ENCODE results near the gene CSTB. TPM values are rescaled to one million over a fixed set of nuclear protein-coding genes. Genes with fewer than 3 reads are reported as not detected.

The CSTB gene
- total RNA-seq, 1 experiment from 2014 or later = 36.1 TPM

GRCh38 chr21:43733529-43734071 is 42.5 kb downstream of the CSTB start:
- POLR2A ChIA-PET = no interaction called here
- ATAC-seq (no peak), DNase-seq (ENCODE audit: low spot score) (no peak)
- Mint-ChIP-seq H3K27ac (peak overlapping the region; percentile 37), H3K4me3 (no peak overlapping the region), H3K36me3 (0 out of 2 replicates have a peak, but pooled peaks cover 2% of the 10 kb centered on the region), H3K4me1 (peaks cover 9% of the 10 kb centered on the region), H3K27me3 (ENCODE audit: low read depth) (no peaks in the 10 kb centered on the region), H3K9me3 (no peaks in the 10 kb centered on the region)
- TF ChIP-seq E2F4 (CRISPR knock-in tag; IDR thresholded peaks at IDR 0.05; ENCODE audit: borderline replicate concordance, low read depth) (no peak), ZNF263 (CRISPR knock-in tag; IDR thresholded peaks at IDR 0.05; ENCODE audit: low read depth) (no peak), NR3C1 (CRISPR knock-in tag; conservative IDR thresholded peaks at IDR 0.05; ENCODE audit: low read depth) (no peak), TEAD4 (CRISPR knock-in tag; IDR thresholded peaks at IDR 0.05) (no peak), MLX (CRISPR knock-in tag; IDR thresholded peaks at IDR 0.05) (no peak), CREM (CRISPR knock-in tag; IDR thresholded peaks at IDR 0.05) (no peak), TEAD1 (CRISPR knock-in tag; IDR thresholded peaks at IDR 0.05) (no peak), ATF3 (CRISPR knock-in tag; conservative IDR thresholded peaks at IDR 0.05) (no peak), ELF4 (CRISPR knock-in tag; IDR thresholded peaks at IDR 0.05; ENCODE audit: low read depth) (no peak), MYBL2 (CRISPR knock-in tag; IDR thresholded peaks at IDR 0.05) (no peak), NFE2L1 (CRISPR knock-in tag; IDR thresholded peaks at IDR 0.05) (no peak), TP53 (CRISPR knock-in tag; IDR thresholded peaks at IDR 0.05) (no peak), ARID4B (CRISPR knock-in tag; IDR thresholded peaks at IDR 0.05; ENCODE audit: borderline replicate concordance) (no peak)
- TF ChIP-seq, protein P1, sequence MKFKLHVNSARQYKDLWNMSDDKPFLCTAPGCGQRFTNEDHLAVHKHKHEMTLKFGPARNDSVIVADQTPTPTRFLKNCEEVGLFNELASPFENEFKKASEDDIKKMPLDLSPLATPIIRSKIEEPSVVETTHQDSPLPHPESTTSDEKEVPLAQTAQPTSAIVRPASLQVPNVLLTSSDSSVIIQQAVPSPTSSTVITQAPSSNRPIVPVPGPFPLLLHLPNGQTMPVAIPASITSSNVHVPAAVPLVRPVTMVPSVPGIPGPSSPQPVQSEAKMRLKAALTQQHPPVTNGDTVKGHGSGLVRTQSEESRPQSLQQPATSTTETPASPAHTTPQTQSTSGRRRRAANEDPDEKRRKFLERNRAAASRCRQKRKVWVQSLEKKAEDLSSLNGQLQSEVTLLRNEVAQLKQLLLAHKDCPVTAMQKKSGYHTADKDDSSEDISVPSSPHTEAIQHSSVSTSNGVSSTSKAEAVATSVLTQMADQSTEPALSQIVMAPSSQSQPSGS (CRISPR knock-in tag; IDR thresholded peaks at IDR 0.05; ENCODE audit: borderline replicate concordance, low read depth) = no peak
- TF ChIP-seq, protein P2, sequence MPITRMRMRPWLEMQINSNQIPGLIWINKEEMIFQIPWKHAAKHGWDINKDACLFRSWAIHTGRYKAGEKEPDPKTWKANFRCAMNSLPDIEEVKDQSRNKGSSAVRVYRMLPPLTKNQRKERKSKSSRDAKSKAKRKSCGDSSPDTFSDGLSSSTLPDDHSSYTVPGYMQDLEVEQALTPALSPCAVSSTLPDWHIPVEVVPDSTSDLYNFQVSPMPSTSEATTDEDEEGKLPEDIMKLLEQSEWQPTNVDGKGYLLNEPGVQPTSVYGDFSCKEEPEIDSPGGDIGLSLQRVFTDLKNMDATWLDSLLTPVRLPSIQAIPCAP (CRISPR knock-in tag; IDR thresholded peaks at IDR 0.05) = no peak
- TF ChIP-seq, protein P3, sequence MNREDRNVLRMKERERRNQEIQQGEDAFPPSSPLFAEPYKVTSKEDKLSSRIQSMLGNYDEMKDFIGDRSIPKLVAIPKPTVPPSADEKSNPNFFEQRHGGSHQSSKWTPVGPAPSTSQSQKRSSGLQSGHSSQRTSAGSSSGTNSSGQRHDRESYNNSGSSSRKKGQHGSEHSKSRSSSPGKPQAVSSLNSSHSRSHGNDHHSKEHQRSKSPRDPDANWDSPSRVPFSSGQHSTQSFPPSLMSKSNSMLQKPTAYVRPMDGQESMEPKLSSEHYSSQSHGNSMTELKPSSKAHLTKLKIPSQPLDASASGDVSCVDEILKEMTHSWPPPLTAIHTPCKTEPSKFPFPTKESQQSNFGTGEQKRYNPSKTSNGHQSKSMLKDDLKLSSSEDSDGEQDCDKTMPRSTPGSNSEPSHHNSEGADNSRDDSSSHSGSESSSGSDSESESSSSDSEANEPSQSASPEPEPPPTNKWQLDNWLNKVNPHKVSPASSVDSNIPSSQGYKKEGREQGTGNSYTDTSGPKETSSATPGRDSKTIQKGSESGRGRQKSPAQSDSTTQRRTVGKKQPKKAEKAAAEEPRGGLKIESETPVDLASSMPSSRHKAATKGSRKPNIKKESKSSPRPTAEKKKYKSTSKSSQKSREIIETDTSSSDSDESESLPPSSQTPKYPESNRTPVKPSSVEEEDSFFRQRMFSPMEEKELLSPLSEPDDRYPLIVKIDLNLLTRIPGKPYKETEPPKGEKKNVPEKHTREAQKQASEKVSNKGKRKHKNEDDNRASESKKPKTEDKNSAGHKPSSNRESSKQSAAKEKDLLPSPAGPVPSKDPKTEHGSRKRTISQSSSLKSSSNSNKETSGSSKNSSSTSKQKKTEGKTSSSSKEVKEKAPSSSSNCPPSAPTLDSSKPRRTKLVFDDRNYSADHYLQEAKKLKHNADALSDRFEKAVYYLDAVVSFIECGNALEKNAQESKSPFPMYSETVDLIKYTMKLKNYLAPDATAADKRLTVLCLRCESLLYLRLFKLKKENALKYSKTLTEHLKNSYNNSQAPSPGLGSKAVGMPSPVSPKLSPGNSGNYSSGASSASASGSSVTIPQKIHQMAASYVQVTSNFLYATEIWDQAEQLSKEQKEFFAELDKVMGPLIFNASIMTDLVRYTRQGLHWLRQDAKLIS (CRISPR knock-in tag; IDR thresholded peaks at IDR 0.05; ENCODE audit: borderline replicate concordance) = no peak
- CTCF ChIA-PET = no interaction called here

All from WTC11 (cell line).